Right kidney (tissue), 1 donor: Measurements from ENCODE around the gene MIA3.
"Not testable (repeated sequence)": the region's sequence is repeated elsewhere in the genome, so short reads cannot be mapped to it uniquely, and the experiment has no call there.

Source experiments
- DNase-seq: peaks from one replicate; pipeline ENCODE4 v3.0.0-alpha.2; 2016

The MIA3 gene

GRCh38 chr1:222668184-222668583, 50.3 kb downstream of the MIA3 start:
- DNase-seq = not testable (repeated sequence)

GRCh38 chr1:222669107-222669506, 51.2 kb downstream of the MIA3 start:
- DNase-seq = not testable (repeated sequence)

GRCh38 chr1:222670110-222670509, 52.2 kb downstream of the MIA3 start:
- DNase-seq = no peak

- no peak for DNase-seq
Observed at GRCh38 chr1:222680080-222680479, 62.2 kb downstream of the MIA3 start.

- no peak for DNase-seq
Observed at GRCh38 chr1:222691016-222691415, 73.1 kb downstream of the MIA3 start.

- no peak for DNase-seq
Observed at GRCh38 chr1:222694927-222695326, 77.0 kb downstream of the MIA3 start.

- DNase-seq = no peak
Observed at GRCh38 chr1:222696741-222697140, 78.8 kb downstream of the MIA3 start.

- DNase-seq = no peak
Observed at GRCh38 chr1:222697203-222697602, 79.3 kb downstream of the MIA3 start.

GRCh38 chr1:222697826-222698225, 79.9 kb downstream of the MIA3 start:
- no peak for DNase-seq

- no peak for DNase-seq
Observed at GRCh38 chr1:222702210-222702609, 84.3 kb downstream of the MIA3 start.

- DNase-seq = no peak
Observed at GRCh38 chr1:222704260-222704659, 86.4 kb downstream of the MIA3 start.

- no peak for DNase-seq
Observed at GRCh38 chr1:222706815-222707214, 88.9 kb downstream of the MIA3 start.

GRCh38 chr1:222709700-222710153, 91.8 kb downstream of the MIA3 start:
- no peak for DNase-seq

GRCh38 chr1:222711319-222712252, 93.7 kb downstream of the MIA3 start:
- DNase-seq = peak; percentile 82

- DNase-seq = peak; percentile 100
Observed at GRCh38 chr1:222712253-222713090, 94.6 kb downstream of the MIA3 start, which contains the start of the genes AIDA and BROX. Gene AIDA (minus strand): TSS chr1:222712491. CDS start chr1:222712317, 174 bp downstream. Gene BROX (plus strand): TSS chr1:222712564. CDS start chr1:222715700, 3,136 bp downstream.

GRCh38 chr1:222713091-222713961, 95.4 kb downstream of the MIA3 start:
- DNase-seq = no peak

GRCh38 chr1:222716393-222716792, 98.5 kb downstream of the MIA3 start:
- no peak for DNase-seq
